HG03095 (cell line): ENCODE measurements around the gene SLC2A4.
A peak's percentile ranks its signal among the peaks of the same experiment; 100 is the strongest.

ENCODE experiments used
- ATAC-seq: cut with Tn5 transposase; IDR thresholded peaks from one replicate; pipeline ENCODE4 v1.9.1; 2021; ENCODE audit warnings: moderate library complexity; ENCODE audit not compliant: unreplicated experiment

Gene SLC2A4

DNA sequence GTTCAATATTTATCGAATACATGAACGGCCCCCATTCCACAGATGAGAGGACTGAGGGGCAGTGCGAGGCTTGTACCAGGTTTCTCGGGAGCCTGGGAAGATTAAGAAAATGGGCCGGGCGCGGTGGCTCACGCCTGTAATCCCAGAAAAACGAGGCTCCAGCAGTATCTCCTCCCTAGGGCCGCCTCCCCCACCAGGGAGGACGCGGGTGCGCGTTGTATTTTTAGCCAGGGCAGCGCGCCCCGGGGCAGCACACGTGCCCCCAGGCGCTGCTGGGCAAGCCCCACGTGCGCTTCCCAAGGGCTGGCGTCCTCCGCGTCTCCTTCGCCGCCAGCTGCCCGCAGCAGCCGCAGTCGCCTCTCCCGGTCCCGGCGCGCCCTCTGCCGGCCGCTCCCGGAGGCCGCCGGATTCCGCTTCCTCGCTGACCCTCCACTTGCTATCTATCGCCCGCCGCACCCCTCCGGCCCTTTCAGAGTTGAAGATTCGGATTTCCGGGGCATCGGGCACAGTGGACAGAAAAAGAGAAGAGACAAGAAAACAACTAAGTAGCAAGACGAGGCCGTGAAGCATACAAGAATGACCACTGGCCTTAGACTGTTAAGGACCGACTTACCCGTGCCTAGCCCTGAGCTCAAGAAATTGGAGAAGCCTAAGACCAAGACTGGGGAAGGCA lies 14.8 kb downstream of the SLC2A4 start:
- ATAC-seq, result no peak

DNA sequence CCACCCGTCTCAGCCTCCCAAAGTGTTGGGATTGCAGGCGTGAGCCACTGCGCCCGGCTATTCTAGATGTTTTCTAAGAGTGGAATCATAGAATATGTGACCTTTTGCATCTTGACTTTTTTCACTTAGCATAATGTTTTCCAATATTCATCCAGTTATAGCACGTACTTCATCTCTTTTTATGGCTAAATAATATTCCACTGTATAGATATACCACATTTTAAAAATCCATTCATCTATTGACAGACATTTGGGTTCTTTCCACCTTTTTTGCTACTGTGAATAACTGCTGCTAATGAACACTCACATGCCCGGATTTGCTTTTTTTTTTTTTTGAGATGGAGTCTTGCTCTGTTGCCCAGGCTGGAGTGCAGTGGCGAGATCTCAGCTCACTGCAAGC lies 22.7 kb downstream of the SLC2A4 start:
- ATAC-seq, result no peak

- ATAC-seq, result peak; percentile 51
Measured at GRCh38 chr17:7306911-7307685, 25.6 kb downstream of the SLC2A4 start, which contains the start of gene EIF5A. EIF5A (plus strand) TSS chr17:7307628; CDS start chr17:7309636, 2,008 bp downstream.

- no peak for ATAC-seq
Measured at GRCh38 chr17:7307686-7308624, 26.4 kb downstream of the SLC2A4 start.

GRCh38 chr17:7308625-7309433 lies 27.3 kb downstream of the SLC2A4 start:
- ATAC-seq, result no peak

DNA sequence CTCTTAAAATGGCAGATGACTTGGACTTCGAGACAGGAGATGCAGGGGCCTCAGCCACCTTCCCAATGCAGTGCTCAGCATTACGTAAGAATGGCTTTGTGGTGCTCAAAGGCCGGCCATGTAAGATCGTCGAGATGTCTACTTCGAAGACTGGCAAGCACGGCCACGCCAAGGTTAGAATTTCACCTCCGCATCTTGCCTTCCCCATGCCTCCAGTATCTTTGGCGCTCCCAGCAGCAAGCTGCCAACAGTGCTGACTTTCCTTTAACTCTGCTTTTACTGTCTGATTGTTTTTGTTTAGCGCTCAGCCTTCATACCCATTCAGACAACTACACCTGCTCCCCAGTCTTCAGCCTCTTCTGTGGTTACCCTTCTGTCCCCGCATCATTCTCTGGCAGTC lies 28.1 kb downstream of the SLC2A4 start:
- no peak for ATAC-seq

GRCh38 chr17:7311110-7311705 lies 29.7 kb downstream of the SLC2A4 start:
- ATAC-seq, result no peak

DNA sequence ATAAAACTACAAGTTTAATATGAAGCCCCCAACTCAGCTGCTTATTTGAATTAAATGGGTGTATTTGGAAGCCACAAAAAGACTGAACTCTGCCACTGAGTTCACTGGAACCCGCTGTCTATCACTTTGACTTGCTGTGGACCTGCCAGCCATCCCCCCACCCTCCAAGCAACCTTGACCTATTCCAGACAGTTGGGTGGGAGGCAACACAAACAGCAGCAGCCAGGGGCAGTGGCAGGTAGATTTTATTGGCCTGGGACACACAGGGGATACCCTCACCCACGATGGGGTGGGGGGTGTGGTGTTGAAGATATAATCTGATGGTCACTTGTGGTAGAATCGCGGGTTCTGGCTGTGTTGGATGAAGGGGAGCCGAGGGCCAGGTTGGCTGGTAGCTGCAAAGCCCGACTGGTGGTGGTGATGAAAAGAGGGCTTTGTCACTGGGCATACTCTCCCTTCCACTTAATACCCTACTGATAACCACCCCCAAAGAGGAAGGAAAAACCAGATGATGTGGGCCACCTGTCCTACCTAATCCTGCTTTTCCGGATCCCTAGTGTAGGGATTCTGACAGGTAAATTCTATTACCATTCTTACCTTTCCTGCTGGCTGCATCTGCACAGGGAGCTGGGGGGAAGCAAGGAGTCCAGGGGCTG lies 31.0 kb downstream of the SLC2A4 start:
- ATAC-seq, result no peak

DNA sequence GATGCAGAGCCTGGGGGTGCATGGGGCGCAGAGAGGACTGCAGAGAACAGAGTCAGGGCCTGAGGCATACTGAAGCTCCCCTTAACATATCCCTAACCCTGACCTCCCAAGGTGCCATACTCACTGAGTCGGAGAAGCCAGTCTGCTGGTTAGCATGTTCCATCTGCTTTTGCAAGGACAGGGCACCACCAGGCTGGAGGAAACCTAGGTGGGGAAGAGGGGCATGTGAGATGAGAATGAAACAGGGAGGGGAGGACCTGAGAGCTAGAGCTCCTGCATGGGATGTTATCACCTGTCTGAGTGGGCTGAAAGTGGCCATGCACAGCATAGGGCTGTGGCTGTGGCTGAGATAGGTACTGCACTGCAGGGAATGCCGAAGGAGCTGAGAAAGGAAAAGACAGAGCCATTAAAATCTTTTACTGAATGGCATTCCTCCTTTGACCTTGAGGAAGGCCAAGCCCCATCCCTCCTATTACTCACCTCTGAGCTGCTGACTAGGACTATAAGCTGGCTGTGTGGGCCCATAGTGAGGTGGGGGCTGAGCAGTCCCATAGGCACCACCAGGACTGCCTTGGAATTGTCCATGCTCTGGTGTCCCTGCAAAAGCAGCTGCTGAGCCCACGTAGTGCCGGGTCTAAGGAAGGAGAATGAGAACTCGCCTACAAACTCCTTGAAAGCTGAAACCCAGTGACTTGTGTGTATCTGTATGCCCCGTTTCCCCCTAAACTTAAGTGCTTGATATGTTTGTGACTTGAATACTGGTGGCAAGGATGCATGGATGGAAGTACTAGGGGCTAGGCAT lies 31.8 kb downstream of the SLC2A4 start:
- ATAC-seq, result no peak

DNA sequence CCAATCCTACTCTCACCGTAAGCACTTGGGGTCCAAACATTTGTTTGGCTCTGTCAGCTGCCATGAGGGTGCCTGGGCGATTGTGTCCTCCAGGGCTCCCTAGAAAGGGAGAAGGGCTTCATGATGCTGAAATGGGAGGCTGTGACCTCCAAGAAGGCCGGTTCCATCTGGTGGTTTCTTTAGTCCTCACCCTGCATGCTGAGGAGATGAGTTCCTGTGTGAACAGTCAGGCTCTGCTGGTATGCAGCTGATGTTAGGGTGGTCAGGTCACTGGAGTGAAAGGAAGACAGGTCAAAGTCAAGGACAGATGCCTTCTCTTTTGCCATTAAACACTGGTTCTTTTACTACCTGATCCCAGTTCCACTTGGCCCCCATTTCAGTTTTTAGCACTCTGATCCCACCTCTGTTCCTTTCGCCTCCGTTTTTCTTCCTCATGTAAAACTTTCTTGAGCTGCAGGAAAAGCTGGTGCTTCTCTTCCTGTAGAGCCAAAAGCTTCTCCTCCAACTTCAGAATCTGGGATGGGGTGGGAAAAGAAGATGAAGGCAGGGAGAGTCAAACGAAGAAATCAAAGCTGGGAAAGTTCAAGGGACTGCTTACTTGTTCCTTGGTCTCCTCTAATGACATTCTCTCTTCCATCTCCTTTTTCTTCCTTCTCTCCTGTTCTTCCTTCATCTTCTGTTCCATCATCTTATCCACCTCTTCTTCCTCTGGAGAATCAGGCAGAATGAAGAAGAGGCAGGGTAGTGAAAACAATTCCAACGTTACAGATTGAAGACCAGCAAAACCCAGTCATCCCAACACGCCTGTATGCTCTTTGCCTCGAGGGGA lies 32.6 kb downstream of the SLC2A4 start:
- ATAC-seq, result no peak

DNA sequence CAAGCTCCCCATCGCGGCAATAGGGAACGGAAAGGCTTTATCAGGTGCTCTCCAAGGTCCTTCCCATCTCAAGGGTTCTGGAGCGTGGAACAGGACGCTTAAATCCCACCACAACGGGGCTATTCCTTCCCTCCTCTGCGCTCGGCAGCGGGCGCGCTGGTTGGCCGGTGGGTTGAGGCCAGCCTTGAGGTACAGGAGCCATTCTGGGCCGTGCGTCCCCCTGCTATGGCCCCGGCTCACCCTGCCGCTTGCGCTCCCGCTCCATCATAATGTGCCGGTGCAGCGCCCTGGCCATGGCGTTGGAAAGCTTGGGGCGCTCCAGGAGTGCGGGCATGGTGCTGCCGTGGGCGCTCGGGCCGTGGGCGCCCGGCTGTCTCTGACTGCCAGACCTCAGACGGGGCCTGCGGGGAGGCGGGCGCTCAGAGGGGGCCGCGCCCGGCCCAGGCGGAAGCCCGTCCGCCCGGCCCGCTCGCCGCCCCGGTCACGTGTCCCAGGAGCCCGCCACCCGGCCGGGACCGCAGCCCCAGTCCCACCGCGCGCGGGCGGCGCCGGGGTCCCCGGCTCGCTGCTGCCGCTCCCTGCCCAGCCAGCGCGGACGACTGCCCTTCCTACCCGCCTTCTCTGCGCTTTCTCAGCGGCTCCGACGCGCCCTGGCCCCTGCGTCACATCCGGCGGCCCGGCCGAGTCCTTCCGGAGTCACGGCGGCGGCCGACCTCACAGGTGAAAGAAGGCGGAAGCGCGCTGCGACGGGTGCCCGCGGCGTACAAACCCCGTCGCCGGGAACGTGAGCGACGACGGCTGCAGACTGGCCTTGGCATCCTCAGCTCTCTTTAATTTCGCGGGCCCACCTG lies 33.4 kb downstream of the SLC2A4 start, which contains the start of gene GPS2:
TSS of gene GPS2 (minus strand) at position 642 of the 851 bp plus-strand sequence. CDS start at position 334, 308 bp downstream.
- ATAC-seq, result peak; percentile 59

DNA sequence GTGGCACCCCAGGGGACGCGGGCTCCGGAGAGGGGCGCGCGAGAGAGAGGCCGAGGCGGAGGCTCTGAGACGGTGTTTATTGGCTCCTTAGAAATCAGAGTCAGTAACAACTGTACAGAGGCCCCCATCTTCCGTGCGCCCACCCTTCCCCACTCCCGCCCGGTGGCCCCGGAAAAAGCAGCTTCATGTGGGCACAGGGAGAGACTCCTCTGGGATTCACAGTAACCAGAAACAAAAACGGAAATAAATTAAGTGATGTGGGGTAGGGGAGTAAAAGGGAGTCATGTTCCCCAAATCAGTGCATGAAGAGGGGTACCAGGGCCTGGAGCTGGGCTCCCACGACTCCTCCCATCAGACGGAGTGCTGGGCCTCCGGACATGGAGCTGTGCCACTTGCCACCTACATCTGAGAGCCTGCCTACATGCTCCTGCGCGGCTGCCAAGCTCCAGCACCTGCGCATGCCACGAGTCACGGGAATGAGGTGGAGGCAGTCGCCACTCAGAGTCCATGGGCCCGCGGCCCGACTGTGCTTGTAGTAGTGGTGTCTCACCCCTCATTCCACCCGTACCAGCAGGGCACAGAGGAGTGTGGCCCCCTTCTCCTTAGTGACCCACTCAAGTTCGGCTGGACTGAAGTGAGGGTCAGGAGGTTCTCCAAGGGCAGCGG lies 34.2 kb downstream of the SLC2A4 start:
- ATAC-seq, result no peak

GRCh38 chr17:7317161-7317803 lies 35.8 kb downstream of the SLC2A4 start:
- no peak for ATAC-seq

DNA sequence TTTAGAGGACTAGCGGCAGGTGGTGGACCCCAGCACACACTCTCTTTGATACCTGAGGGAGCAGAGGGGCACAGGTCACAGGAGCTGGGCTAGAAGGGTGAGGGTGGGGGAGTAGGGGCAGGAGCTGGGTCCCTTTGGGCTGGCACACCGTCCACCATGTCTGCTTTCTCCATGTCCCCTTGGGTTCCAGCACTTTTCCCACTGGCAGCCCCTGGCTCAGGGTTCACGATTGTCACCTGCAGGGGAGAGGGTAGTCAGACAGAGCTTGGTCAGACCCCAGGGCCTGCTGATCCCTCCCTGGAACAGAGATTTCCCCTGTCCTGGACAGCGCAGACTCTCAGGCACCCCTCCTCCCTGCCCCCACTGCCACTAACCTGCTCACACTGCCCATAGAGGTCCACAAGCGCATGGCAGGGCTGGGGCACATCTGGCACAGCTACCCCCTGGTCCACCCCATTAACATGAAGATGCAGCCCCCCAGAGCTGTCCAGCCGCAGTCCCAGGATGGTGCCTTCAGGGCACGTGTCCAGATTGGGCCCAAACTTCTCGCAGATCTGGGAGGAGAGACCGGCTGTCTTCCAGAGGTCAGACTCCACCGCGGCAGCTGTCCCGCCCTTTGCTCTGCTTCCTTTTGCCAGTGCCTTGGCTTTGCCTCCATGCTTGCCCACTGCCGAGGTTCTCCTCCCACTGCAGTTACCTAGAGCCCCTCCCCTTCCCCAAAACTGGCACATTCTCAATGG lies 36.8 kb downstream of the SLC2A4 start:
- ATAC-seq, result no peak

- no peak for ATAC-seq
Measured at GRCh38 chr17:7321466-7321865, 39.9 kb downstream of the SLC2A4 start.
